ENCODE data around the gene RNF212.
"Not testable (repeated sequence)": the region's sequence is repeated elsewhere in the genome, so short reads cannot be mapped to it uniquely, and the experiment has no call there.

RNF212 gene

DNA sequence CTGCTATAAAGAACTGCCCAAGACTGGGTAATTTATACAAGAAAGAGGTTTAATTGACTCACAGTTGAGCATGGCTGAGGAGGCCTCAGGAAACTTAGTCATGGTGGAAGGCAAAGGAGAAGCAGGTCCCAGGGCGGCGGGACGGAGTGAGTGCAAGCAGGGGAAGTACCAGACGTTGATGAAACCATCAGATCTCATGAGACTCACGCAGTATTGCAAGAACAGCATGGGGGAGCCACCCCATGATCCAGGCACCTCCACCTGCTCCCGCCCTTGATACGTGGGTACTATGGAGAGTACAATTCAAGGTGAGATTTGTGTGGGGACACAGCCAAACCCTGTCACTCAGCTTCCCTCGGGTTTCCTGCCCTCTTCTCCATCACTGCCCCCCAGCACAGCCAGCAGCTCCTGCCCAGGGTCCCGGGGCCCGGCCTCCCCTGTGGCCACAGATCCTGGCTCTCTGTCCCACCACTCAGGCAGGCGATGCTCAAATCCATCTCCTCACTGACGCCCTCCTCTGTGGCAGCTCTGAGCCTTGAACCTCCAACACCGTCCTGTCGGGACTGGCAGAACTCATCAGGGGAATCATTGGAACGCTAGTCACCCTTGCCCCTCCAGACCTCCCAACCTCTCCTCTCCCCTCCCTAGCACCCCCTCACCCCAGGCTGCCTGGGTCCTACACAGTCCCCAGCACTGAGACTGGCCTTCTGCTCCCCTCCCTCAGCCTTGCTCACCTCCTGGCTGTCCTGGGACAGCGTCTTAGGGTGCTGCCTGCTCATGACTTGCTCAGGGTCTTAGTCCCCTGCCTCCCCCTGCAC, 64.4 kb downstream of the RNF212 start:
- no peaks in the 10 kb centered on the region for H3K79me2 ChIP-seq (ENCODE audit: insufficient read depth, low read depth)
- H3K4me3 ChIP-seq (IDR thresholded peaks at IDR 0.05; ENCODE audit: insufficient read depth, low read depth, low read length) = no peak overlapping the region
- TF ChIP-seq, protein P1, sequence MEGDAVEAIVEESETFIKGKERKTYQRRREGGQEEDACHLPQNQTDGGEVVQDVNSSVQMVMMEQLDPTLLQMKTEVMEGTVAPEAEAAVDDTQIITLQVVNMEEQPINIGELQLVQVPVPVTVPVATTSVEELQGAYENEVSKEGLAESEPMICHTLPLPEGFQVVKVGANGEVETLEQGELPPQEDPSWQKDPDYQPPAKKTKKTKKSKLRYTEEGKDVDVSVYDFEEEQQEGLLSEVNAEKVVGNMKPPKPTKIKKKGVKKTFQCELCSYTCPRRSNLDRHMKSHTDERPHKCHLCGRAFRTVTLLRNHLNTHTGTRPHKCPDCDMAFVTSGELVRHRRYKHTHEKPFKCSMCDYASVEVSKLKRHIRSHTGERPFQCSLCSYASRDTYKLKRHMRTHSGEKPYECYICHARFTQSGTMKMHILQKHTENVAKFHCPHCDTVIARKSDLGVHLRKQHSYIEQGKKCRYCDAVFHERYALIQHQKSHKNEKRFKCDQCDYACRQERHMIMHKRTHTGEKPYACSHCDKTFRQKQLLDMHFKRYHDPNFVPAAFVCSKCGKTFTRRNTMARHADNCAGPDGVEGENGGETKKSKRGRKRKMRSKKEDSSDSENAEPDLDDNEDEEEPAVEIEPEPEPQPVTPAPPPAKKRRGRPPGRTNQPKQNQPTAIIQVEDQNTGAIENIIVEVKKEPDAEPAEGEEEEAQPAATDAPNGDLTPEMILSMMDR (conservative IDR thresholded peaks at IDR 0.05; ENCODE audit: low read depth, low read length) = no peak
- H3K27ac ChIP-seq = no peak overlapping the region
- no peaks in the 10 kb centered on the region for H4K20me1 ChIP-seq (ENCODE audit: insufficient read depth)
- no peak overlapping the region for H3K9ac ChIP-seq
- H3K4me1 ChIP-seq (ENCODE audit: low read depth, poor library complexity, severe bottlenecking) = no peaks in the 10 kb centered on the region
- peaks cover 22% of the 10 kb centered on the region; the same call in 1 of the 2 replicates for H3K27me3 ChIP-seq (ENCODE audit: insufficient read depth, low read depth)
- H3K4me2 ChIP-seq = no peak overlapping the region
- H3K36me3 ChIP-seq (ENCODE audit: insufficient read depth) = no peaks in the 10 kb centered on the region
- no peak overlapping the region for H2AFZ ChIP-seq (ENCODE audit: low read depth)

DNA sequence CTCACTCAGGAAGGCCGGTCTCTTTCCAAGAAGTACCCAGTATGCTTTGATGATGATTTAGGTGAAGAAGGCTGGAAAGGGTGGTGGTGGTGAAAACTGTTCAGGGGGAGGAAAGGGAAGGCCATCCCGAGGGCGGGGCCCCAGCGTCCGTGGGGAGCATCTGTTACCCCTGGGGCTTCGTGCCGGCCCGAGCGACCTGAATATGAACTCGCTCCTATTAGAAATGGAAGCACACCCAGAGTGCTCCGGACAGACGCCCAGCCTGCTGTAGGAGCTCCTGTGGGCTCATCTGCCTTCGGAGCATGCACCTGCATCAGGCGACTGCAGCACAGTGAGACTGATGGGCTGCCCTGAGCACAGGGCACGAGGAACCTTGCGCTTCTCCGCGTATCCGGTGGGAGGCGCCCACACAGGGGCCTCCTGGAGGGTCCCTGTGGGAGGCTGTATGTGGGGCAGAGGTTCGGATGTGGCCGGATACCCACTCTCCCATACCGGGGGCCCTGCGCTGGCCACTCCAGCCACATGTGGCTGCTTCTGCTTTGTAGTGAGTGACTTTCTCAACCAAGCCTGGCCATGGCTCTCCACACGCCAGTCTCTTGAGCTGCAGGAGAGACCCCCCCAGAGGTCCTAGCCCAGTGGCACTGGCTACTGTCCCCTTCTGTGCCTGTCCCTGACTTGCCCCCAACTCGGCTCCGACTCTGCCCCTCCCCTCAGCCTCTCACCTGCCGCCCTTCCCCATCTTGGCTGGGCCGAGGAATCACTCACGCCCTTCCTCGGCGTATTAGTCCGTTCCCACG, 65.2 kb downstream of the RNF212 start:
- Histone ChIP-seq H3K4me3 (IDR thresholded peaks at IDR 0.05; ENCODE audit: insufficient read depth, low read depth, low read length) (no peak overlapping the region), H3K4me2 (no peak overlapping the region), H3K79me2 (ENCODE audit: insufficient read depth, low read depth) (no peaks in the 10 kb centered on the region), H3K27ac (no peak overlapping the region), H3K4me1 (ENCODE audit: low read depth, poor library complexity, severe bottlenecking) (no peaks in the 10 kb centered on the region), H3K27me3 (ENCODE audit: insufficient read depth, low read depth) (peaks cover 21% of the 10 kb centered on the region; the same call in 1 of the 2 replicates), H3K9ac (no peak overlapping the region), H2AFZ (ENCODE audit: low read depth) (no peak overlapping the region), H3K36me3 (ENCODE audit: insufficient read depth) (no peaks in the 10 kb centered on the region), H4K20me1 (ENCODE audit: insufficient read depth) (no peaks in the 10 kb centered on the region)
- TF ChIP-seq, protein P1 (conservative IDR thresholded peaks at IDR 0.05; ENCODE audit: low read depth, low read length) = no peak

DNA sequence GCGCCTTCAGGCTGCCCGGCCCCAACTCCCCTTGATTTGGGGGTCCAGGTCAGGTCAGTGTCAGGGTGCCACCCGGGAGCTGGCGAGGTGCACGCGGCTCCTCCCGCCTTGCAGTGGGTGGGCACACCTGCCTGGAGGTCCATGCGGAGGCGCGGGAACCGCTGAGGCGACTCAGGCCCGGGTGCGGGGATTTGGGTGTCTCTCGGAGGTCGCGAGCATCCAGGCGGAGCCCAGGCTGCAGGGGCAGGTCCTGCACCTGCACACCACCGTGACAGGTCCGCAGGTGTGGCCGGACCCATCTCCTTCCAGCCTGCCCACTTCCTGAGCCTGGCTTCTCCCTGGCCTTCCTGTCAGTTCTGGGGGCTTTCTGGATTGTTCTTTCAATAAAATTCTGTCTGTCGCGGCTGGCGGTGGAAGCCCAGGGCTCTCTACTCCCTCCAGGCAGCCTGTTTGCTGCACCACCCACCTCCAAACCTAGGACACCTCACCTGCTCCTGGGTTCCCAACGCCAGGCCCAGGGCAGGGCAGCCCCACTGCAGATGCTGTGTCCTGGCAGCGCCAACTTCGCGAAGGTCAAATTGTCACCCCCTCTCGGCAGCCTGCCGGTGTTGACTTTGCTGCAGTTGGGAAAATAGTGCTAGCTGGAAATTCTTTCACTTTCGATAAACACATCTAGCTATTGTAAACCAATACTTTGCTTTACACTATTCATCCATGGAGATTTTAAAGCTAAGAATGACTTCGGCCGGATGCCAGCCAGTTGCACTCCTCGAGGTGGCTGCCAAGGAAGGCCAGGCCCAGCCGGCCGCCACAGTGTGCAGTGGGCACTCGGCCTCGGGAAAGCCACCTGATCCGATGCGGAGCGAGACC, 66.0 kb downstream of the RNF212 start:
- Histone ChIP-seq H3K9ac (no peak overlapping the region), H3K27ac (no peak overlapping the region), H3K79me2 (ENCODE audit: insufficient read depth, low read depth) (no peaks in the 10 kb centered on the region), H3K27me3 (ENCODE audit: insufficient read depth, low read depth) (peaks cover 13% of the 10 kb centered on the region; the same call in 1 of the 2 replicates), H4K20me1 (ENCODE audit: insufficient read depth) (no peaks in the 10 kb centered on the region), H3K4me2 (no peak overlapping the region), H3K4me3 (IDR thresholded peaks at IDR 0.05; ENCODE audit: insufficient read depth, low read depth, low read length) (no peak overlapping the region), H3K36me3 (ENCODE audit: insufficient read depth) (no peaks in the 10 kb centered on the region), H2AFZ (ENCODE audit: low read depth) (no peak overlapping the region), H3K4me1 (ENCODE audit: low read depth, poor library complexity, severe bottlenecking) (no peaks in the 10 kb centered on the region)
- TF ChIP-seq, protein P1 (conservative IDR thresholded peaks at IDR 0.05; ENCODE audit: low read depth, low read length) = no peak

DNA sequence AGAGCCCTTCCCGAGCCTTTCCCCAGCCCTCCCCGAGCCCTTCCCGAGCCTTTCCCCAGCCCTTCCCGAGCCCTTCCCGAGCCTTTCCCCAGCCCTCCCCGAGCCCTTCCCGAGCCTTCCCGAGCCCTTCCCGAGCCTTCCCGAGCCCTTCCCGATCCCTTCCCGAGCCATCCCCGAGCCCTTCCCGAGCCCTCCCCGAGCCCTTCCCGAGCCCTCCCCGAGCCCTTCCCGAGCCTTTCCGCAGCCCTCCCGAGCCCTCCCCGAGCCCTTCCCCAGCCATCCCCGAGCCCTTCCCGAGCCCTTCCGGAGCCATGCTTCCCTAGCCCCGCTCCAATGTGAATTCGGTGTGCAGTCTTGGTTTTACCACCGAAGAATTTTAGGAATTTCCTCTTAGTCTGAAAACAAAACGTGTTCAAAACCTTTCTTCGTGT, 66.8 kb downstream of the RNF212 start:
- H3K27ac ChIP-seq; H3K4me2 ChIP-seq; H3K79me2 ChIP-seq (ENCODE audit: insufficient read depth, low read depth); H3K9ac ChIP-seq; H2AFZ ChIP-seq (ENCODE audit: low read depth); H4K20me1 ChIP-seq (ENCODE audit: insufficient read depth); H3K4me1 ChIP-seq (ENCODE audit: low read depth, poor library complexity, severe bottlenecking); H3K4me3 ChIP-seq (IDR thresholded peaks at IDR 0.05; ENCODE audit: insufficient read depth, low read depth, low read length); H3K27me3 ChIP-seq (ENCODE audit: insufficient read depth, low read depth); H3K36me3 ChIP-seq (ENCODE audit: insufficient read depth): not testable (repeated sequence)

Data from KMS-11 (cell line).